Body of pancreas (tissue), 4 donors: Measurements from ENCODE around the gene CAMK1D. TPM values are rescaled to one million over a fixed set of nuclear protein-coding genes. Genes with fewer than 3 reads are reported as not detected.

Source experiments
- ATAC-seq: fragments of 150-250 bp; one replicate; pipeline ENCODE4 v1.9.1; 2016
- DNase-seq, 4 donors: peaks; one replicate each; pipeline ENCODE4 v3.0.0-alpha.2; 2019
- H3K27ac ChIP-seq, 4 donors: fragments of 200-600 bp; sonication (generic); 1 replicate in 3 of 4; 2 replicates in 1 of 4; pipeline versions ENCODE4 v1.5.1 to v1.6.1; 2016 to 2019; ENCODE audit warnings: mild to moderate bottlenecking in 1 of 4, mixed read lengths in 1 of 4, moderate library complexity in 1 of 4
- H3K27me3 ChIP-seq, 2 donors: fragments of 200-600 bp; sonication (generic); one replicate each; pipeline ENCODE4 v1.6.0; 2016; ENCODE audit warnings: mild to moderate bottlenecking in 1 of 2
- H3K36me3 ChIP-seq, 2 donors: fragments of 200-600 bp; sonication (generic); replicated peaks in 1 of 2; 2 replicates each; pipeline ENCODE4 v1.5.1; 2016; ENCODE audit warnings: low read depth in 2 of 2; ENCODE audit not compliant: insufficient read depth in 1 of 2
- H3K4me1 ChIP-seq: fragments of 200-600 bp; sonication (generic); one replicate; pipeline ENCODE4 v1.6.0; 2016
- H3K4me3 ChIP-seq, 2 donors: fragments of 200-600 bp; sonication (generic); 1 replicate in 1 of 2; 2 replicates in 1 of 2; pipeline ENCODE4 v1.5.1; 2016 to 2019
- H3K9me3 ChIP-seq, 3 donors: fragments of 200-600 bp; sonication (generic); 1 replicate in 2 of 3; 2 replicates in 1 of 3; pipeline ENCODE4 v1.5.1; 2016
- CTCF ChIP-seq, 7 experiments: fragments of 450-650 bp in 4 of 7; fragments of 200-600 bp in 3 of 7; sonication (generic) in 3 of 7; IDR thresholded peaks; one replicate each; pipeline ENCODE4 v1.5.1; 2016 to 2019; ENCODE audit warnings: antibody characterized with exemption in 7 of 7
- POLR2A ChIP-seq, 3 donors: fragments of 450-650 bp; IDR thresholded peaks; one replicate each; pipeline ENCODE4 v1.6.1; 2016; ENCODE audit warnings: antibody characterized with exemption in 3 of 3, mild to moderate bottlenecking in 2 of 3
- WGBS, 2 donors: methylation state at CpG; one replicate each; pipeline ENCODE4 v1.1.5; 2017; 5-methylcytosine and 5-hydroxymethylcytosine counted together
- intact Hi-C: fragments of 100-400 bp; cut with DNase I; formaldehyde crosslinking; loops from one replicate; pipeline ENCODE4 v1.15.1; 2023
- total RNA-seq, 2 donors: library from RNA; depleted of rRNA; stranded (reverse); fragments of >200 nt; gene quantifications; one replicate each; pipeline ENCODE4 v1.1.0, GENCODE V29; 2016

Gene CAMK1D
- total RNA-seq, 2 donors from 2014 or later = 12.5 to 14.2 TPM

GRCh38 chr10:12466704-12467305 lies 117.5 kb downstream of the CAMK1D start:
- intact Hi-C loops = no loop called here
- Histone ChIP-seq H3K27me3 (no peaks in the 10 kb centered on the region), H3K4me3 (no peak overlapping the region), H3K9me3 (no peaks in the 10 kb centered on the region), H3K4me1 (peaks cover 36% of the 10 kb centered on the region), H3K36me3 (no peaks in the 10 kb centered on the region), H3K27ac (no peak overlapping the region)
- TF ChIP-seq CTCF (IDR thresholded peaks at IDR 0.05) = no peak
- TF ChIP-seq POLR2A (IDR thresholded peaks at IDR 0.05) = no peak
- ATAC-seq (no peak), DNase-seq (no peak)
- WGBS, 2 donors = 84 to 91% methylated on average over 16 to 17 of the region's 17 CpGs

- intact Hi-C loops = no loop called here
- Histone ChIP-seq H3K9me3 (no peaks in the 10 kb centered on the region), H3K4me3 (no peak overlapping the region), H3K36me3 (no peaks in the 10 kb centered on the region), H3K27me3 (no peaks in the 10 kb centered on the region), H3K4me1 (peaks cover 34% of the 10 kb centered on the region), H3K27ac (no peak overlapping the region)
- WGBS, 2 donors = 88 to 89% methylated on average over 5 of the region's 5 CpGs
- ATAC-seq = no peak
- TF ChIP-seq POLR2A (IDR thresholded peaks at IDR 0.05) = no peak
- no peak for TF ChIP-seq CTCF (IDR thresholded peaks at IDR 0.05)
- no peak for DNase-seq
Measured at GRCh38 chr10:12469345-12469744, 120.0 kb downstream of the CAMK1D start.

GRCh38 chr10:12470719-12471118 lies 121.4 kb downstream of the CAMK1D start:
- Histone ChIP-seq H3K4me1 (peaks cover 34% of the 10 kb centered on the region), H3K9me3 (no peaks in the 10 kb centered on the region), H3K27ac (peak overlapping the region in 3 of 4 donors; percentile 52 to 63 (median 57)), H3K27me3 (no peaks in the 10 kb centered on the region), H3K4me3 (no peak overlapping the region), H3K36me3 (no peaks in the 10 kb centered on the region)
- WGBS, 2 donors = 81 to 91% methylated on average over 10 of the region's 10 CpGs
- no peak for ATAC-seq
- no peak for DNase-seq
- no peak for TF ChIP-seq POLR2A (IDR thresholded peaks at IDR 0.05)
- TF ChIP-seq CTCF (IDR thresholded peaks at IDR 0.05) = no peak
- intact Hi-C loops = no loop called here

GRCh38 chr10:12471135-12471534 lies 121.8 kb downstream of the CAMK1D start:
- TF ChIP-seq CTCF (IDR thresholded peaks at IDR 0.05) (no peak), POLR2A (IDR thresholded peaks at IDR 0.05) (no peak)
- peak; percentile 52 to 81 (median 64) for DNase-seq
- H3K27ac ChIP-seq = peak overlapping the region; percentile 30 to 63 (median 54)

GRCh38 chr10:12473491-12473890 lies 124.1 kb downstream of the CAMK1D start:
- no peaks in the 10 kb centered on the region for H3K36me3 ChIP-seq
- peaks cover 34% of the 10 kb centered on the region for H3K4me1 ChIP-seq
- H3K27ac ChIP-seq = no peak overlapping the region
- ATAC-seq (no peak), DNase-seq (peak; percentile 35 to 72 (median 44))
- no peak overlapping the region for H3K4me3 ChIP-seq
- intact Hi-C loops = no loop called here
- 50 to 70% methylated on average over 6 of the region's 6 CpGs for WGBS, 2 donors
- H3K27me3 ChIP-seq = no peaks in the 10 kb centered on the region
- no peaks in the 10 kb centered on the region for H3K9me3 ChIP-seq
- no peak for TF ChIP-seq CTCF (IDR thresholded peaks at IDR 0.05)
- no peak for TF ChIP-seq POLR2A (IDR thresholded peaks at IDR 0.05)

More at GRCh38 chr10:12471135-12471534, 121.8 kb downstream of the CAMK1D start:
- ATAC-seq = peak; percentile 89
- no peak overlapping the region for H3K4me3 ChIP-seq
- no peaks in the 10 kb centered on the region for H3K9me3 ChIP-seq
- H3K4me1 ChIP-seq = peaks cover 34% of the 10 kb centered on the region
- 11 to 17% methylated on average over 2 to 5 of the region's 5 CpGs for WGBS, 2 donors
- no peaks in the 10 kb centered on the region for H3K27me3 ChIP-seq
- H3K36me3 ChIP-seq = no peaks in the 10 kb centered on the region
- intact Hi-C loops = no loop called here
